GM19238 (cell line): ENCODE results near the gene TRAPPC8.
A peak's percentile ranks its signal among the peaks of the same experiment; 100 is the strongest.
"Not testable (repeated sequence)": the region's sequence is repeated elsewhere in the genome, so short reads cannot be mapped to it uniquely, and the experiment has no call there.

Source experiments
- DNase-seq: peaks from one replicate; pipeline ENCODE4 v3.0.0; 2011; ENCODE audit warnings: low spot score; ENCODE audit not compliant: insufficient read length

Gene TRAPPC8

GRCh38 chr18:31943878-31944816 is 1.2 kb upstream of the TRAPPC8 start:
- DNase-seq, result no peak

- peak; percentile 43 for DNase-seq
Observed at GRCh38 chr18:31942291-31942998, 483 bp downstream of the TRAPPC8 start.

- DNase-seq, result no peak
Observed at GRCh38 chr18:31941010-31941809, 1.7 kb downstream of the TRAPPC8 start.

DNA sequence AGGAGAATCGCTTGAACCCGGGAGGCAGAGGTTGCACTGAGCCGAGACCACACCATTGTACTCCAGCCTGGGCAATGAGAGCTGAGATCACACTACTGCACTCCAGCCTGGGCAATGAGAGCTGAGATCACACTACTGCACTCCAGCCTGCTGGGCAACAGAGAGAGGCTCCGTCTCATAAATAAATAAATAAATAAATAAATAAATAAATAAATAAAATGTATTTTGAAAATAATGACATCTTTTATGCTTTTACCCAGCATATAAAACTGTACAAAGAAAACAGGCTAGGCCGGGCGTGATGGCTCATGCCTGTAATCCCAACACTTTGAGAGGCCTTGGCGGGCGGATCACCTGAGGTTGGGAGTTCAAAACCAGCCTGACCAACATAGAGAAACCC is 8.2 kb downstream of the TRAPPC8 start:
- not testable (repeated sequence) for DNase-seq

DNA sequence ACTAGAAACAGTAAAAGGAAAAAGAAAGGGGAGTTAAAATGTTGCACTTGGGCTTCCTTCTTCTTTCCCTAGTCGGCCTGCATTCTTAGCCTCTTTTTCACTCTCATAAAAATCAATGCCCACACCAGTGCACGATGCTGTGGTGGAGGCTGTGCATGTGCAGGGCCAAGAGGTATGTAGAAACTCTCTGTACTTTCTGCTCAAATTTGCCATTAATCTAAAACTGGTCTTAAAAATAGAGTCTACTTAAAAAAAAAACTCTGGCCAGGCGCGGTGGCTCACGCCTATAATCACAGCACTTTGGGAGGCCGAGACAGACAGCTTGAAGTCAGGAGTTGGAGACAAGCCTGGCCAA is 11.1 kb downstream of the TRAPPC8 start:
- no peak for DNase-seq

- DNase-seq, result no peak
Observed at GRCh38 chr18:31931163-31931885, 11.6 kb downstream of the TRAPPC8 start.

GRCh38 chr18:31929273-31929672 is 13.7 kb downstream of the TRAPPC8 start:
- DNase-seq, result no peak

DNA sequence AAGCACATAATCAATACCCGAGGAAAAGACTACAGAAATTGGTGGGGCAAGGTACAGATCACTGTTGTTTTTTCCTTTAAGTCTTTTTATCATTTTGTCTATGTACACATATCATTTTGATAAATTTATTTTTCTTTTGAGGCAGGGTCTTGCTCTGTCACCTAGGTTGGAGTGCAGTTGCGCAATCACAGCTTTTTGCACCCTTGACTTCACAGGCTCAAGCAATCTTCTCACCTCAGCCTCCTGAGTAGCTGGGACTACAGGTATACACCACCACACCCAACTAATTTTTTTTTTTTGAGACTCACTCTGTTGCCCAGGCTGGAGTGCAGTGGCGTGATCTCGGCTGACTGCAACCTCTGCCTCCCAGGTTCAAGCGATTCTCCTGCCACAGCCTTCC is 15.9 kb downstream of the TRAPPC8 start:
- DNase-seq, result not testable (repeated sequence)

GRCh38 chr18:31920277-31920676 is 22.7 kb downstream of the TRAPPC8 start:
- DNase-seq, result no peak

GRCh38 chr18:31919366-31919765 is 23.6 kb downstream of the TRAPPC8 start:
- DNase-seq, result not testable (repeated sequence)

GRCh38 chr18:31918733-31919132 is 24.2 kb downstream of the TRAPPC8 start:
- DNase-seq, result no peak

- DNase-seq, result no peak
Observed at GRCh38 chr18:31901063-31901462, 41.9 kb downstream of the TRAPPC8 start.

- DNase-seq, result not testable (repeated sequence)
Observed at GRCh38 chr18:31899771-31900170, 43.2 kb downstream of the TRAPPC8 start.

- DNase-seq, result no peak
Observed at GRCh38 chr18:31892936-31893335, 50.0 kb downstream of the TRAPPC8 start.

GRCh38 chr18:31891566-31891965 is 51.4 kb downstream of the TRAPPC8 start:
- DNase-seq, result no peak

DNA sequence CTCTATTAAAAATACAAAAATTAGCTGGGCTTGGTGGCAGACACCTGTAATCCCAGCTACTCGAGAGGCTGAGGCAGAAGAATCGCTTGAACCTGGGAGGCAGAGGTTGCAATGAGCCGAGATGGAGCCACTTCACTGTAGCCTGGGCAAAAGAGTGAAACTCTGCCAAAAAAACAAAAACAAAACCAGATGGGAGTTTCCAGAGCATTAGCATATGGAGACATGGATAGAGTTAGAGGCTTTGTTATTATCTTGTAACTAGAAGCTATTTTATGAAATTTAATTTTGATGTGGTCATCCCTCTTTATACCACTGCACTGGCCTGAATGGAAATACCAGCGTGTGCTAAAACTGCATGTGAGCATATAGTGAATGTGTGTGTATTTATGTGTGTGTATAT is 58.9 kb downstream of the TRAPPC8 start:
- no peak for DNase-seq

GRCh38 chr18:31880186-31880898 is 62.6 kb downstream of the TRAPPC8 start:
- no peak for DNase-seq

GRCh38 chr18:31878358-31878757 is 64.6 kb downstream of the TRAPPC8 start:
- no peak for DNase-seq

- DNase-seq, result no peak
Observed at GRCh38 chr18:31877900-31878299, 65.0 kb downstream of the TRAPPC8 start.

- DNase-seq, result no peak
Observed at GRCh38 chr18:31876707-31877106, 66.2 kb downstream of the TRAPPC8 start.
